GM23248 (cell line): ENCODE results near the gene KLHL14.

ENCODE experiments used
- EZH2 ChIP-seq: fragments of 200-600 bp; sonication (generic); IDR thresholded peaks from 2 replicates; pipeline ENCODE4 v1.6.1; 2018; ENCODE audit warnings: antibody characterized with exemption, mild to moderate bottlenecking; ENCODE audit not compliant: insufficient read depth, poor library complexity, severe bottlenecking
- EZH2phosphoT487 ChIP-seq: fragments of 200-600 bp; sonication (generic); IDR thresholded peaks from 2 replicates; pipeline ENCODE4 v1.6.1; 2018; ENCODE audit warnings: antibody characterized with exemption, moderate library complexity, mild to moderate bottlenecking, low read depth; ENCODE audit not compliant: insufficient read depth

GRCh38 chr18:32804134-32804888 is 31.5 kb upstream of the KLHL14 start:
- no peak for TF ChIP-seq EZH2phosphoT487
- no peak for TF ChIP-seq EZH2
